Kasumi-1 (cell line): ENCODE data around the gene DDRGK1.
"Not testable (repeated sequence)": the region's sequence is repeated elsewhere in the genome, so short reads cannot be mapped to it uniquely, and the experiment has no call there.

Experiments used
- DNase-seq, 2 experiments: peaks; one replicate each; lab custom pipeline; 2025; lab: John Stamatoyannopoulos, UW

The DDRGK1 gene

DNA sequence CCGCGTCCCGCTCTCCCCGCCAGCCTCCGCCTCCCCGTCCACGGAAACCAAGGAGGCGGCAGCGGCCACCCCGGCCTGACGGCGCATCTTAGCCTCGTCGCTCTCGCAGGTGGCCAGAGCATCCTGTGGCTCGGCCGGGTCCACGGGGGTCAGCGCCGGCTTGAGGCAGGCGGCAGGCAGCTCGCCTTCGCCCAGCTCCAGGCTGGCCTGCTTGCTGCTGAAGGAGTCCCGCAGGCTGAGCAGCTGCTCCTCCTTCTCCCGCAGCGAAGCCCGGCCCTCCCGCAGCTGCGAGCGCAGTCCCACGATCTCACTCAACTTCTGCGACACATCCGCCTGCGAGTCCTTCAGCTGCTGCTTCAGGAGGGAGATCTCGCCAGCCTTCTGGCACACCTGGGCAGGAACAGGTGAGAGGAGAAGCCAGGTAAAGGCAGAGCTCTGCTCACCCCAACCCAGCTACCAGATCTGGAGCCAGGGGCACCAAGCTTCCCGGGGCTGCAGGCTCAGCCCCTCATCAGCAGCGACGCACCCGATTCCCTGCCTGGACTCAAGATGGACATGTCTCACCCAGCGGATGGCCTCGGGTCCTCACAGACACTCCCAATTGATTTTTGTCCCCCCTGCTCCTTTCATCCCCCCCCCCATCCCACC, 39.6 kb downstream of the DDRGK1 start:
- no peak for DNase-seq

DNA sequence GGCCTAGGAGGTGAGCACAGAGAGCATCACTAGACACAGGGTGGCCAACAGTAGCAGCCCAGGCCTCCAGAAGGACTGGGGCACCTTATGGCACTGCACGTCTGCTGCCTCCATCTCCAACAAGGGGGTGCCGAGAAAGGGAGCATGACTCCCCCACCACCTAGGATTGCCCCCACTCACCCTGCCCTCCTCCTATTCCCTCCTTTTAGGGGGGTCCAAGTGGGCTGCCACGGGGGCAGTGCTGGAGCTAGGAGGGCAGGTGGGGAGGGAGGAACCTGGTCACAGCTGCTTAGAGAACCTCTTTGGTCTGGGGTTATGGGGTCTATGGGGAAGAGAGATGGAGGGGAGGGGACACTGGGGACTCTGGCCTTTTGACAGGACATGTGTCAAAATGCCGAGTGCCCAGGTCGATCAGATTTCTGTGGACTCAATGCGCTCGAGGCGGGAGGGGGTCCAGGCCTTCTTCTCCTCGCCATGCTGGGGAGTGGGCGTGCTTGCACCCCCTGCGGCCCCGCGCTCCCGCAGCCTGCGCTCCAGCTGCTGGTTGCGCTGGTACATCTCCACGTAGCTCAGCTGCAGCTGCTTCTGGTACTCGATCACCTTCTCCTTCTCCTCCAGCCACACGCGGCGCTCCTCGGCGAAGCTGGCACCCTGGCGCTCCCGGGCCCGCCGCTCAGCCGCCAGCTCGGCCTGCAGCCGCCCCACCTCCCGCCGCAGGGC, 40.3 kb downstream of the DDRGK1 start:
- no peak for DNase-seq

DNA sequence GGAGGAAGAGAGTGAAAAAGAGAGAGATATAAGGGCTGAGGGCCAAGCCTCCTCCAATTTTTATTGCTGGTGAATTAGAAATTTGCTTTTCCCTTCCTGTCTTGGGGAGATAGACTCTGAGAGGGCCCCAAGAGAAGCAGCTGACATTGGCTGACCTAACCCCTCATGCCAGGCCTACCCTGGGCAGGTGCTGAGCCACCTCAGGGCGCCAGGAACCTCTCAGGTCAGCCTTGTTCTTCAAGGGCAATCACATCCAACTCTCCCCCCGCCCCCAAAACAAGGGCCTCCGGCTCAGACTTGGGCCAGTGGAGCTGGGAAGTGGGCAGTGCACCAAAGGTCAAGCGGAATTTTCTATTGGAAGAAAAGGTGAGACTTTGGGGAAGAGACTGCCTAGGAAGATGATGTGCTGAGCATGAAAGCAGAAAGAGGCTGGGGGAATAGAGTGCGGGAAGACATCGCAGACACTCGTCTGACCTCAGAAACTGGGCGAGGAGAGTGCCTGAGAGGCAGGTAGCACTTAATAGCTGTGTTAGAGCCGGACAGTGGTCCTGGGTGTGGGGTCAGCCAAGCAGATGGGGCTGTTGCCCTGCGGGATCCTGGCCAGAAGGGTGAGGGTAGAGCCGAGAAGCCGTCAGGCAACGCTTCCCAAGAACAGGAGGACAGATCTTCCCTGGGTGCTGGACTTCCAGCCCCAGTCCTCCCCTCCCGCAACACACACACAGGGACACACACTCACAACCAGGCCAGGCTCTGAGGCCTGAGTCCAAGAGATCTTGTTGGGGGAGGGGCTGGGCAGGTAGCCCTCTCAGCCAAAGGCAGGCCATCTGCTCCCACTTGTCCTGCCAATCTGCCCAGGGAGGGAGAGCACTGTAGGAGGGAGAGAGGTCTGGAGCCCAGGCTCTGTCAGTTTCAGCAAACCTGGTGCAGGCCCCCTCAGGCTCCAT, 41.1 kb downstream of the DDRGK1 start:
- no peak for DNase-seq

DNA sequence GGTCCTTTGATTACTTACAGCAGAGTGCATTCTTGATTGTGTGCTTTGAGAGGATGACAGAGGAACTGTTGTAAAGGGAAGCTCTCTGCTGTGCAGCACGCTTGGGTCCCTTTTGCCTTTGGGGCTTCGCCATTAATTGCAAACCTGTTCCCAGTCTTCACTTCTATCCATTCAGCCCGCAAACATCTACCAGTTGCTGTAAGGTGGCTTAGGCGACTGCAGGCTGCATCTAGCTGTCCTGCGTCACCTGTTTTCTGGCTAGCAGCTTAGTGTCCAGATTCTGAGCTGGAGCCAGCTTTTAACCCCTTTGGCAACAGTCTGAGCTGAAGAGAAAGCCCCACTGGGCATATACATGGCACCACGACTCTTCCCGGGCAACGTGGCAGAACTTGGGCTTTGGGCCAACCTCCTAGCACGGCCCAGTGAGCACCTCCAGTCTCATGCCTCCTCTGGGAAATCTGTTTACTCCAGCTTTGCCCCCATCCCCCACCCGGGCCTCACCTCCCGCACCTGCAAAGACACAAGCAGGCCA, 42.3 kb downstream of the DDRGK1 start:
- DNase-seq, result no peak

DNA sequence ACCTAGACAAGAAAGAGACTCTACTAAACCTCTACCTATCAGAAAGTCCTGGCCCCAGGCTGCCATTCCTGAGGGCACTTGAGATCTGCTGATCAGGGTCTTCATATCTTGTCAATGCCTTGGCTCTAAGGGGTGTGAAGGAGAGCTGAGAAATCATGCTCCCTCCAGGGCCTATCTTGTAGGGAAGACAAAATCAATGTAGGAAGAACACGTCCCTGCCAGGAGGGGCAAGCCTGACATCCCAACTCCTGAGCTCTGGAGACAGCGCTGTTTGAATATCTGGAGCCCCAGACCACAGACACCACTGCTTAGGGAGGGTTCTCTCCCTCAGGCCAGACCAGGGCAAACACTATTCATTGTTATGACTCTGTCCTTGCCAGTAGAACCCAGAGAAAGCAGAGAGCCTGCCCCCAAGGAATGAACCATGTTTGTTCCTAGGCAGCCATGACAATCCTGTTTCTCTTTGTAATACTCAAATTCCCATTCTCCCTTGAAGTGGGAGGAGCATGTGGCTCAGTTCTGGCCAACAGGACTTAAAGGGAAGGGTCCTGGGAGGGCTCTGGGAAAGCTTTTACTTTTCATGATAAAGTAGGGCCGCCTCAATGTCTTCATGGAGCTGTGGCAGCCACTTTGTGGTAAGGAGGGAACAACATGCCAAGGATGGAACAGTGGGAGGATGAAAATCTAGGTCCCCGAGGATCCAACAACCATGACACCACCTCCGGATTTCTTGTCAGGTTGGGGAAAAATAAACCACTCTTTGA, 43.0 kb downstream of the DDRGK1 start:
- no peak for DNase-seq

DNA sequence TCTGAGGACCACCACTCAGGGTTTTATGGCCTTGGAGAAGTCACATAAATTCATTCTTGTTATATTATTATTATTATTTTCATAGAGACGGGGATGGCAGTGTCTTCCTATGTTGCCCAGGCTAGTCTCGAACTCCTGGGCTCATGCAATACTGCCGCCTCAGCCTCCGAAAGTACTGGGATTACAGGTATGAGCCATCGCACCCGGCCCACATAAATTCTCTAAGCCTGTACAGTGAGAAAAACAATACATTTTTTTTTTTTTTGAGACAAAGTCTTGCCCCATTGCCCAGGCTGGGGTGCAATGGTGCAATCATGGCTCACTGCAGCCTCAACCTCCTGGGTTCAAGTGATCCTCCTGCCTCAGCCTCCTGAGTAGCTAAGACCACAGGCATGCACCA, 44.1 kb downstream of the DDRGK1 start:
- no peak for DNase-seq

DNA sequence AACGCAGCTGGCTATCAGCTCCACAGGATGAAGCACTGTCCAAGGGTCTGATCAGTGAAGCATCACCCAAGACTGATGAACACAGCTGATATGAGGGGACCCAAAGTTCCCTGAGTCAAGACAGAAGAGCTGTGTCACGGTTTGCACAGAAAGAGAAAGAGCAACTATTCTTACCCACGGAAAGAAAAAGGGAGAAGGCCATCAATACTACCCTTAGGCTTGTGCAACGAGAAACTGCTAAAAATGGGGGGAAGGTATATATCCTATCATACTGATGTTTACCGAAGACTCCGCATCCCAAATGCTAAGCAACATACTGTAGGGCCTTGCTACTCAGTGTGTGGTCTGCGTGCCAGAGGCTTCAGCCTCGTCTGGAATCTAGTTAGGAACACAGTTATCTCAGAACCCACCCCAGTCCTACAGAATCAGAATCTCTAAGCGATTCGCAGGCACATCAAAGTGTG, 45.5 kb downstream of the DDRGK1 start:
- peak in 1 of 2 experiments; percentile 17 for DNase-seq

DNA sequence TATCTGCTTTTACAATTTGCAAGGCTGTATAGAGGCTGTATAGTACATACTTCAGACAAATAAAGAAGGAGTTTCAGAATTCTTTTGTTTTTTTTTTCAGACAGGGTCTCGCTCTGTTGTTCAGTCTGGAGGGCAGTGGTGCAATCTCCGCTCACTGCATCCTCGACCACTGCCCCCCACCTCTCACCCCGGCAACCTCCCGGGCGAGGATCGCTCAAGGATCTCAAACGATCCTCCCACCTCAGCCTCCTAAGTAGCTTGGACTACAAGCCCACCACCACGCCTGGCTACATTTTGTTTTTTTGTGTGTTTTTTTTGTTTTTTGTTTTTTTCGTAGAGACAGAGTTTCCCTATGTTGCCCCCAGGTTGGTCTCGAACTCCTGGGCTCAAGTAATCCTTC, 46.7 kb downstream of the DDRGK1 start:
- DNase-seq, result no peak

DNA sequence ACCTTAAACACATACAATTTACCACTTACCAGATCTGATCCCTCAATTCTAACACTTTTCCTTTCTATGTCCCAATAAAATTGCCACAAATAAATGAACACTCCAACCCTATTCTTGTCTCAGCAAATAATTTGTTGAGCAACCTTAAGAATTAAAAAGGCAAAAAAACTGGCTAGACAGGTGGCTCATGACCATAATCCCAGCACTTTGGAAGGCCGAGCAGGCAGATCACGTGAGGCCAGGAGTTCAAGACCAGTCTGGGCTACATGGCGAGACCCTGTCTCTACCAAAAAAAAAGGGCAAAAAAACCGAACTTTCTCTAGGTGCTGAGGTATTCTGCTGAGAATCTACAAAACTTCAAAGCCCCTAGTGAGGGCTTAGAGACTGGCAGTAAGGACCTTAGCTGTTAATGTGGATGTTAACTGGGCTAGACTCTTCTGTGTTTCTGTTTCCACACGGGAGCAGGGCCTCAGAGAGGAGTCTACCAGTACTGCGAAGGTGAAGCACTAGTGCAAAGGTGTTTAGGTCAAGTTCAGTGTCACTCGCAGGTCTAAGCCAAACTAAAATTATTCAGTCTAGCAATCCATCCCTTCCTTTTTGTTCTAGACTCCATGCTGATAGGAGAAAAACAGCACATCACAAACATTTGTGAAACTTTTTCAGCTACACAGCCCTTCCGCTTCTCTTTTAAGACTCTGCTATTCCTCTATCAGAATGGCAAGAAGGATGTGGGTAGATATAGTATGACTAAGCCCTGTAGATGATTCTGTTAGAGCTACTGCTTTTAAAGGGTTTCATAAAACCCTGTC, 47.5 kb downstream of the DDRGK1 start:
- peak; percentile 15 to 33 for DNase-seq

DNA sequence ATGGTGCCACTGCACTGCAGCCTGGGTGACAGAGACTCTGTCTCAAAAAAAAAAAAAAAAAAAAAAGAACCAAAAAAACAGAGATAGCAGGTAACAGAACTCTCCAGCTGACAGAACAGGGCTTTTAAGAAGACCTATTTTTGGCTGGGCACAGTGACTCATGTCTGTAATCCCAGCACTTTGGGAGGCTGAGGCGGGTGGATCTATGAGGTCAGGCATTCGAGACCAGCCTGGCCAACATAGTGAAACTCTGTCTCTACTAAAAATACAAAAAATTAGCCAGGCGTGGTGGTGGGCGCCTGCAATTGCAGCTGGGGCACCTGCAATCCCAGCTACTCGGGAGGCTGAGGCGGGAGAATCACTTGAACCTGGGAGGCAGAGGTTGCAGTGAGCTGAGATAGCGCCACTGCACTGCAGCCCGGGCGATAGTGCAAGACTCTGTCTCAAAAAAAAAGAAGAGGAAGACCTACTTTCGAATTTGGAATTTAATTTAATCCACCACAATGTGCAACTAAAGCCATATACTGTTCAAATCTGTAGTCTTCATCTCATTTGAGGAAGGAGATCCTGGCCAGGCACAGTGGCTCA, 52.3 kb downstream of the DDRGK1 start:
- DNase-seq, result not testable (repeated sequence)

DNA sequence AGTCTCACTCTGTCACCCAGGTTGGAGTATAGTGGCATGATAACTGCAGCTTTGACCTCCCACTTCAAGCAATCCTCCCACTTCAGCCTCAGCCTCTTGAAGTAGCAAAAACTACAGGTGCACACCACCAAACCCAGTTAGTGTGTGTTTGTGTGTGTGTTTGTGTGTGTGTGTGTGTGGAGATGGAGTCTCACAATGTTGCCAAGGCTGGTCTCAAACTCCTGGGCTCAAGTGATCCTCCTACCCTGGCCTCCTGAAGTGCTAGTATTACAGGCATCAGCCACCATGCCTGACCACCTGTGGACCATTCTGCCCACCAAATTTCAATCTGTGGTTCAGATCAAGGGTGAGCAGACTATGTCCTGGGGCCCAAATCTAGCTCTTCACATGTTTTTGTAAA, 53.6 kb downstream of the DDRGK1 start:
- DNase-seq, result no peak

DNA sequence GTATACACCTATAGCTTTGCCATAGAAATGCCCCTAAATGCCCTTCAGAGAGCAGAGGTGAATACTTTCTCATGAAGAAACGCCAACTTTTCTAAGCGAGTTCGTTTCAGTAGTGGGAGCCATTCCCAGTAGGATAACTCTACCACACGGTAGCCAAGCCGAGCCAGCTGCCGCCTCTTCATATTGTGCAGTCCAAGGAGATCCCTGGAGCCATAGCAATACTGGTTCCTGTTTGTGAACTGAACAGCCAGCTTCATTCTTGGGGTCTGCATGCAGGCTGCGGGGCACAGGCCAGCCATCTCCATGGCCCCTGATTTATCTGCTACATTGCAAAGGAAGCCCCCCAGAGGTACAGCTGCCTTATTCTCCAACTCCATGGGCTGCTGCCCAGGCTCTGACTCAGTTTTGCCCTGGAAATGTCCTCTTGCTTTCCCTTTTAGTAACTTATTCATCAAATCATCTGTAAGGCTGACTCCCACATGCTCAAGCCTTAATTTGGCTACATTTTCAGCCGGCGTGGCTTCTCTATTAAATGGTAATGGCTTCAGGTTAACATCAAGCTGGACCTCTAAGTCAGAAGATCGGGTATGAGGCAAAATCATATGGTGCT, 57.6 kb downstream of the DDRGK1 start:
- no peak for DNase-seq

DNA sequence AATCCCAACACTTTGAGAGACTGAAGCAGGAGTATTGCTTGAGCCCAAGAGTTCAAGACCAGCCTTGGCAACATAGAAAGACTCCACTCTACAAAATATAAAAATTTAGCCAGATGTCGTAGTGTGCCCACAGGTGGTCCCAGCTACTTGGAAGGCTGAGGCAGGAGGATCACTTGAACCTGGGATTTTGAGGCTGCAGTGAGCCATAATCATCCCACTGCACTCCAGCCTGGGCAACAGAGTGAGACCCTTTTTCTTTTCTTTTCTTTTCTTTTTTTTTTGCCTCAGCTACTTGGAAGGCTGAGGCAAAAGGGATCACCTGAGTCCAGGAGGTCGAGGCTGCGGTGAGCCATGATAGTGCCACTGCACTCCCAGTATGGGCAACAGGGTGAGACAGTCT, 62.7 kb downstream of the DDRGK1 start:
- no peak for DNase-seq
